IPS DF 6.9 (cell line): ENCODE measurements around the gene MOB3C.

Experiments used
- DNase-seq: peaks from one replicate; pipeline ENCODE4 v3.0.0-alpha.2; 2013; ENCODE audit warnings: low read depth, low spot score
- H3K27ac ChIP-seq: one replicate; pipeline ENCODE4 v1.5.1; 2013; ENCODE audit warnings: low read length, control low read depth
- H3K27me3 ChIP-seq: 2 replicates; pipeline ENCODE4 v1.6.1; 2013; ENCODE audit warnings: mild to moderate bottlenecking, low read length; ENCODE audit not compliant: control insufficient read depth, insufficient read depth
- H3K36me3 ChIP-seq: 2 replicates; pipeline ENCODE4 v1.6.1; 2013; ENCODE audit warnings: low read length; ENCODE audit not compliant: control insufficient read depth, insufficient read depth
- H3K4me1 ChIP-seq: 2 replicates; pipeline ENCODE4 v1.6.1; 2013; ENCODE audit warnings: low read length; ENCODE audit not compliant: control insufficient read depth, insufficient read depth
- H3K4me3 ChIP-seq: 2 replicates; pipeline ENCODE4 v1.5.1; 2013; ENCODE audit warnings: mild to moderate bottlenecking, low read length
- H3K9me3 ChIP-seq: 2 replicates; pipeline ENCODE4 v1.6.1; 2013; ENCODE audit warnings: low read length, inconsistent platforms; ENCODE audit not compliant: control insufficient read depth, insufficient read depth
- WGBS: extraction: QIAGEN DNeasy Blood & Tissue Kit; methylation state at CpG from one replicate; pipeline ENCODE4 v1.1.7; 2013; ENCODE audit warnings: mixed read lengths, missing lambda C conversion rate; ENCODE audit not compliant: insufficient read length, insufficient coverage; 5-methylcytosine and 5-hydroxymethylcytosine counted together

The MOB3C gene

DNA sequence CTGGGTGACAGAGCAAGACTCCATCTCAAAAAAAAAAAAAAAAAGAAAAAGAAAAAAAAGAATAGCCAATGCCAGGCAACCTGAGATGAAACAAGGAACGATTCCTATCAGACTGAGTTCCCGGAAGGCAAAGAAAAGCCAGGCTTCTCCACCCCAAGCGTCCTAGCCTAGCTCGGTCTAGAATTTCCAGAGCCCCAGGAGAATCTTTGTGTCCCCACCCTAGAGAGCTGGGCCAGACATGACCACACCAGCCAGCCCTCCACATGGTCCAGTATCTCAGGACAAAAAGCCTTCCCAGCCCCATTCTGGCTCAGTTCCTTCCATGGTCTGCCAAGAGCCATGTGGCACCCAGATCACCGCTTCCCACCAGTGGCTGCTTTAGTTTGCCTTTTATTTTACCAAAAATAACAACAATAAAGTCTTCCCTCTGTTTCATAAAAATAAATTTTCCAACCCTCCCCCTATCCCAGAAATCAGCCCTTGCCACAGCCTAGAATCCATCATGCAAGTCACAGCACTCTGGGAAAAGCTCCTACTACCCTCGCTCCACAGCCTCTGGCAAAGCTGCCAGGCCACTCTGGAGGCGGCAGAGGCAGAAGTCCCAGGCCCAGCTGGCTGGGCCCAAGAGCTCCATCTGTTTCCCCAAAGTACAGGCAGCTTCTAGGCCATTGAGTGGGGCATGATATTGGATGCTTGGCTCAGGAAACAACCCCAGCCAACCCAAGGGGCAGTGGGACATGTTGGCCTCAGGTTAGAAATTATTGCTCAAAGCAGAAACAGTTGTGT is 9.1 kb downstream of the MOB3C start:
- WGBS, result no CpG with 5 or more reads among the region's 7 CpGs
- Histone ChIP-seq H3K27me3 (no peaks in the 10 kb centered on the region), H3K4me3 (no peak overlapping the region), H3K27ac (no peak overlapping the region), H3K36me3 (peaks cover 2% of the 10 kb centered on the region), H3K9me3 (no peaks in the 10 kb centered on the region), H3K4me1 (peaks cover 3% of the 10 kb centered on the region; the same call in 1 of the 2 replicates)
- DNase-seq, result no peak

DNA sequence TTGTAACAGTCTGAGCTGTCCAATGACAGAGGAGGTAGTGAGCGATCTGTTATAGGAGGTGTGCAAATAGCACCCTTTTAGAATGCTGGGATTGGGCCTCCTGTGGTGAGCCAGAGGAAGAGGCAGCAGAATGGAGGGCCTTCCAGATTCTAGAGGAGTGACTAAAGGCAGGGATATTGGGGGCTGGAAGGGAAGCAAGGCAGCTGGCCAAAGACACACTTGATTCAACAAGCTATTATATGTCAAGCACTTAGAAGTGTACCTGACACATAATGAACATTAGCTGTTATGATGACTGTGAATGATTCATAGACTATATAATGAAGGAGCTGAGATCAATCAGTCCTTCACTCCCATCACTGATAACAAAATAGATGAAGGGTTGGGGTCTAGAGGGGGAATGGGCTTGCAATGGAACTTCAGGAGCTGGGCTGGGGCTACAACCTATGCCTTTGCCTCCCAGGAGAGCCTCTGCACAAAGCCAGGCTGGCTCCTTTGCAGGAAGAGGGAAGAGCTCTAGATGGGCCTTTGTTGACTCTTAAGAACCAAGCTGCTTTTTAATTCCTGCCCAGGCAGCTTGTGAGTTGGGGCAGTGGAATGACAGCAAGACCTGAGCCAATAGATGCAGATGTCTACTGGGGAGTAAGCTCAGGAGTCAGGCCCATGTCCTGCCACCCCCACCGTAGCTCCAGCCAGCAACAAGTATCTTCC is 10.2 kb downstream of the MOB3C start:
- H3K27ac ChIP-seq, result no peak overlapping the region
- H3K36me3 ChIP-seq, result peaks cover 2% of the 10 kb centered on the region
- H3K27me3 ChIP-seq, result no peaks in the 10 kb centered on the region
- no peak for DNase-seq
- H3K9me3 ChIP-seq, result no peaks in the 10 kb centered on the region
- no peak overlapping the region for H3K4me3 ChIP-seq
- no CpG with 5 or more reads among the region's 2 CpGs for WGBS
- no peaks in the 10 kb centered on the region for H3K4me1 ChIP-seq

DNA sequence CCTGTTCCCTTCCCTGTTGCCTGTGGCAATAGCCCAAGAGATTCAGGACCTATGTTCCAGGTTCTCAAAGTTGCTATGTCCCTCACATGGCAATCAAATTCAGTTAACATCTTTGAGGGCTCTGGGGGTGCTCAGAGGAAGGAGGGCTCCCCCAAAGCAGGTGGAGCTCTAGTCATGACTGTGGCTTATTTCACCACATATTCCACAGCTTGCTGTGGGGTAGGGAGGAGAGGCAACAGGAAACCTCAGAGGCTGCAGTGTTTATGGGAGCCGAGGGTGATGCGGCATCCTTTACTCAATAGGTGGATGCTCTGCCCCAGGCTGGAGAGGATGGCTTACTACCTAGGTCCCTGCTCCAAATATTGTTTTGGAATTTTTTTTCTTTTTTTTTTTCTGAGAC is 11.4 kb downstream of the MOB3C start:
- peaks cover 2% of the 10 kb centered on the region for H3K36me3 ChIP-seq
- WGBS, result no CpG with 5 or more reads among the region's 2 CpGs
- H3K9me3 ChIP-seq, result no peaks in the 10 kb centered on the region
- no peaks in the 10 kb centered on the region for H3K27me3 ChIP-seq
- H3K4me3 ChIP-seq, result no peak overlapping the region
- DNase-seq, result no peak
- no peaks in the 10 kb centered on the region for H3K4me1 ChIP-seq
- no peak overlapping the region for H3K27ac ChIP-seq

DNA sequence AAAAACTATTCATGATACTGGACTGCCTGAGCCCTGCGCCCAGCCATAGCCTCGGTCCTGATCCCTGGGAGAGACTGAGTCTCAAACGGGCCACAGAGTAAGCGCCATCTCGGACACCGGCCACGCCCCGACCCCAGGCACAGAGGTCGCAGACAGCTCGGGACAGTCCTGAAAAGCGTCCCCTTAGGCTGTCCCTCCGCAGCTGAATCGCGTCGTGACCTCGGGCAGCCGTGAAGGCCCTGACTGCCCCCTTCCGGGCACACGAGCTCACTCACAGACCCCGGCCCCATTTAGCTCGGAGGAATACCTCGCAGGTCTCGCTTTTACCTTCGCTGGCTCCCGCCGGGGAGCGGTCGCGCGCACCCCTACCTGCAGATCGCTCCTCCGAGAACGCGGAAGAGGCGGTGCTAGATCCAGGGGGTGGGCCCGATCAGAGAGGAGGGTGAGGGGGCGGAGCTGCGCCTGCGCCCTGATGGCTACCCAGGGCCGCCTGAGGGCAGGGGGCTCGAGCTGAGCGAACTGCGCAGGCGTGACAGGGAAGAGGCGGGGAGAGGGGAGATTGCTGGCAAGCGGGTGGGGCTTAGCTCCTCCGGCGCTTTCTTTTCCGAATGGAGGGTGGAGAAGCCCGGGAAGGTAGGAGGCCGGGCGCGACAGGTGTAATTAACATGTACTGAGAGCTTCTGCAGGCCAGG is 12.6 kb downstream of the MOB3C start, which contains the start of gene MKNK1:
Gene MKNK1, minus strand, starts transcription at position 411 of the 692 bp plus-strand sequence. CDS start 20,941 bp downstream, outside the sequence.
- H3K27ac ChIP-seq, result no peak within 1 kb of the TSS

DNA sequence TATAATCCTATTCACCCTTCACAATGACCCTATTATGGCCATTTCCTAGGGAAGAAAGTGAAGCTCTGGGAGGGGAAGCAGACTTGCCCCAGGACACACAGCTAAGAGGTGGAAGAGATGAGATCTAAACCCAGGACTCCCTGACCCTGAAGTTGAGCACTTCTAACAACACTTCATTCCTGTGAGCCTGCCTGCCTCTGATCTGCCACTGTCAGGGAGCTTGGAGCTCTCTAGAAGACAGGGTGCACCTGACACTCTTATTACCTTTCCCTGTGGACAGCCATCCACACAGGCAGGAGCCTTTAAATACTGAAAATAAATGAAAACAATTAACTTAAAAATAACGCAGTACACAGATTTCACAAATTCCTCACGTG is 13.1 kb downstream of the MOB3C start:
- H3K4me3 ChIP-seq, result peak overlapping the region; percentile 46; the same call in 1 of the 2 replicates
- WGBS, result no CpG with 5 or more reads among the region's 2 CpGs
- H3K27ac ChIP-seq, result no peak overlapping the region
- peaks cover 2% of the 10 kb centered on the region for H3K36me3 ChIP-seq
- DNase-seq, result no peak
- H3K4me1 ChIP-seq, result no peaks in the 10 kb centered on the region
- H3K9me3 ChIP-seq, result no peaks in the 10 kb centered on the region
- H3K27me3 ChIP-seq, result no peaks in the 10 kb centered on the region

More for the DNA sequence above, 12.6 kb downstream of the MOB3C start, which contains the start of gene MKNK1:
- Histone ChIP-seq H3K36me3 (peaks cover 2% of the 10 kb centered on the region), H3K4me3 (peak within 1 kb of the TSS; percentile 46; the same call in 1 of the 2 replicates), H3K27me3 (no peaks in the 10 kb centered on the region), H3K4me1 (no peaks in the 10 kb centered on the region), H3K9me3 (no peaks in the 10 kb centered on the region)
- WGBS, result no CpG with 5 or more reads among the region's 53 CpGs
- peak; percentile 94 for DNase-seq

DNA sequence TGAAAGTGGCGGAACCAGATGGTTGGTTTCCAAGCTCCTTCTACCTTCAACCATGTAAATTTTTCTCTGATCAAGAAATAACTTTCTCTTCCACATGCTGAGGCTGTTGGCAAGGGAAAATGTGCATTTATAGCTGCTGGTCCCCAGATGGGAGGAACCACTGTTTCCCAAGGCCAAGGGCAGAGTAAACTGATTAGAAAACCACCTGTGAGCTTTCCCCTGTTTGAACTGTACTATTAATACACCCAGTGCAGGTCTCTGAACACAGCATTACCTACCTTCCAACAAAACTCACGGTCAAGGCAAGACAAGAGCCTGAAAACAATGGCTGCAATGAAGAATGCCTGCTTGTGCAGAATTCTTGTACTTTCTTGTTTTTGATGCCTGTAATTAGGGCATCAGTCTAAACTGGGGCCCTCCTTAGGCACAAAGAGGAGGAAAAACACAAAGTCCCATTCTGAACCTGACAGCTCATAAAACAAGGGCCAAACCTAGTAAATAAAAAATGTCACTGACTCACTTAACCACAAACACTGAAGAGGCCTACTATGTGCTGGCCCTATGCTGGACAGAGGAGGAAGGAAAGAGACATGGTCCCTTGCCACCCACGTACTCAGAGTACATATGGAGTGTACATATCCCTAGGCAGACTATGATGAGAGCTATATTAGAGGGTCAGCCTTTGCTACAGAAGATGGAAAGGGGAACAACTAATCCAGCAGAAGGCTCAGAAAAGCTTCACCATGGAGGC is 15.2 kb downstream of the MOB3C start:
- H3K9me3 ChIP-seq, result no peaks in the 10 kb centered on the region
- no CpG with 5 or more reads among the region's 3 CpGs for WGBS
- H3K27me3 ChIP-seq, result no peaks in the 10 kb centered on the region
- no peaks in the 10 kb centered on the region for H3K36me3 ChIP-seq
- H3K27ac ChIP-seq, result no peak overlapping the region
- H3K4me1 ChIP-seq, result no peaks in the 10 kb centered on the region
- no peak for DNase-seq
- H3K4me3 ChIP-seq, result no peak overlapping the region

DNA sequence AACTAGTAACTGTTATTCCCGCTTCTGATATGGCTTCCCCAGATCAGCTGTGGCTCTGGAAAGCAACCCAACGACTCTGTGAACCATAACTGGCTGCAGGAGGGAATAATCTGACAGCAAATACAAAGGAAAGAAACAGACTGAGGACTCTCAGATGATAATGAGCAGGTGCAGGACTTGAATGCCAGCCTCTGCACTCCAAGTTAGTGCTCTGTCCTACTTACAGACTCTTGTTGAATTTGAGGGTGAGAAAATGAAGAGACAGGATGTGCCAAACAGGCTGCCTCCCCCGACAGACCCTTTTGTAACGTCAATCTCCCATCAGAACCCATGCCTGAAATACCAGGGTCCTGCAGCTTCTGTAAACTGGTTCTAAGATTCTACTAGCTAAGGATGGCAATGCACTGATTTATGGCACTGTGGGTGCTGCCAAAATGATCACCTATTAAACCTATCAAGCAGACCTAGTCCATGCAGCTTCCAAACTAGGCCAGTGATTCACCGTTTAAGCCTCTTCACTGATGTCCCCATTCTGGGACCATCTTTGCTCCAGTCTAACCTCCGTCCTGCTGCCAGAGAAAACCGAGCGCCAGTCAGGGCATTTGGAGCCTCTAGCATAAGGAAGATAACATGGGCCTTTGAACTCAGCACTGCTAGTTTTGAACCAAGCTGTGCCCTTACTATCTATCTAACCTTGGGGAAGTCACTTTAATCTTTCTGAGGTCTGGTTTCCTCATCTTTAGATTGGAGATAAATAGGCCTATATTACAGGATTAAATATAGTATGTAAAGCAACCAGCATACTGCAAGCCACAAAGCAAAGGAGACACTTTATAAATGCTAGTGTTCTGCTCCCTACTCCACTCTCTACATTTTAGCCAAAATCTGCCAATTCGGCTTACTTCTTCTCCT is 17.3 kb downstream of the MOB3C start:
- H3K4me1 ChIP-seq, result no peaks in the 10 kb centered on the region
- no peak overlapping the region for H3K4me3 ChIP-seq
- H3K27me3 ChIP-seq, result no peaks in the 10 kb centered on the region
- no peak for DNase-seq
- H3K36me3 ChIP-seq, result no peaks in the 10 kb centered on the region
- H3K9me3 ChIP-seq, result no peaks in the 10 kb centered on the region
- H3K27ac ChIP-seq, result no peak overlapping the region
- WGBS, result 100% methylated on average over 1 of the region's 9 CpGs

DNA sequence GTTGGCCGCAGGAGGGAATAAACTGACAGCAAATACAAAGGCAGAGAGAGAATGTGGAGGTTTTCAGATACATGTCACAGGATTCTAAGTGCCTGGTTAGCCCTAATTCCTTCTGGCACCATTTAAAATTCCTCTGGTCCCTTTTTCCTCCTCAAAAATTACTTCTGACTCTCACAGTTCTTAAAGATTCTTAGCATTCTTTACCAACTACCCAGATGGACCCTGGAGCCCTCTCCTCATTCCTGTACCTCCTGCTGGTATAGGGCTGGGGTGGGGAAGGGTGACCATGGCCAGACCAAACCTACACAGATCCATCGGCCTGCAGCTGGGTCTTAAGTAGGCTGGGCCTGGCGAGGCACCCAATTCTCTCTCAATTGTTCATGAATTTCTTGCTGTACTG is 19.8 kb downstream of the MOB3C start:
- no peaks in the 10 kb centered on the region for H3K4me1 ChIP-seq
- H3K9me3 ChIP-seq, result no peaks in the 10 kb centered on the region
- no peaks in the 10 kb centered on the region for H3K27me3 ChIP-seq
- no peak overlapping the region for H3K27ac ChIP-seq
- peaks cover 3% of the 10 kb centered on the region; the same call in 1 of the 2 replicates for H3K36me3 ChIP-seq
- WGBS, result no CpG with 5 or more reads among the region's 3 CpGs
- H3K4me3 ChIP-seq, result no peak overlapping the region
- no peak for DNase-seq

DNA sequence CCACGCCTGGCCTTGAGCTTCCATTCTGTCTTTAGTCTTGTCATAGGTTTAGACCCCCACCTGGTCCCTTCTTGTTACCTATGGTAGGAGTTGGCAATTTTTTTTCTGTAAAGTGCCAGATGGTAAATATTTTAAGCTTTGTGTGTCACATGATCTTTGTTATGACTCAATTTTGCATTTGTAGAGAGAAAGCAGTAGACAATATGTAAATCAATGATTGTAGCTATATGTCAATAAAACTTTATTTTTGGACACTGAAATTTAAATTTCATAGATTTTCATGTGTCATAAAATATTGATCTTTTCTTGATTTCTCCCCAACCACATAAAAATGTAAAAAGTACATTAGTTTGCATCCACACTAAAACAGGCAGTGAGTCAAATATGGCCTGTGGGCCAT is 20.6 kb downstream of the MOB3C start:
- DNase-seq, result no peak
- Histone ChIP-seq H3K27ac (no peak overlapping the region), H3K9me3 (no peaks in the 10 kb centered on the region), H3K27me3 (no peaks in the 10 kb centered on the region), H3K4me3 (no peak overlapping the region), H3K4me1 (no peaks in the 10 kb centered on the region), H3K36me3 (peaks cover 9% of the 10 kb centered on the region)
- no CpG with 5 or more reads among the region's 1 CpG for WGBS
